Measurements from ENCODE around the gene TARDBP. TPM values are rescaled to one million over a fixed set of nuclear protein-coding genes. Genes with fewer than 3 reads are reported as not detected.
A peak's percentile ranks its signal among the peaks of the same experiment; 100 is the strongest.

Gene TARDBP
- total and polyA plus RNA-seq, 9 donors = 106 to 175 (median 143) TPM

- H3K9me3 ChIP-seq = no peaks in the 10 kb centered on the region
- H3K27me3 ChIP-seq = no peaks in the 10 kb centered on the region
- no peak overlapping the region for H3K27ac ChIP-seq
- no peak overlapping the region for H3K4me3 ChIP-seq
- WGBS, 3 donors = 11 to 19% (median 15%) methylated on average over 29 of the region's 29 CpGs
- H3K36me3 ChIP-seq = no peaks in the 10 kb centered on the region
- no peaks in the 10 kb centered on the region for H3K4me1 ChIP-seq (ENCODE audit: insufficient read depth)
- TF ChIP-seq EP300 (IDR thresholded peaks at IDR 0.05) (no peak), POLR2A (IDR thresholded peaks at IDR 0.05) (no peak)
- TF ChIP-seq, protein P1, sequence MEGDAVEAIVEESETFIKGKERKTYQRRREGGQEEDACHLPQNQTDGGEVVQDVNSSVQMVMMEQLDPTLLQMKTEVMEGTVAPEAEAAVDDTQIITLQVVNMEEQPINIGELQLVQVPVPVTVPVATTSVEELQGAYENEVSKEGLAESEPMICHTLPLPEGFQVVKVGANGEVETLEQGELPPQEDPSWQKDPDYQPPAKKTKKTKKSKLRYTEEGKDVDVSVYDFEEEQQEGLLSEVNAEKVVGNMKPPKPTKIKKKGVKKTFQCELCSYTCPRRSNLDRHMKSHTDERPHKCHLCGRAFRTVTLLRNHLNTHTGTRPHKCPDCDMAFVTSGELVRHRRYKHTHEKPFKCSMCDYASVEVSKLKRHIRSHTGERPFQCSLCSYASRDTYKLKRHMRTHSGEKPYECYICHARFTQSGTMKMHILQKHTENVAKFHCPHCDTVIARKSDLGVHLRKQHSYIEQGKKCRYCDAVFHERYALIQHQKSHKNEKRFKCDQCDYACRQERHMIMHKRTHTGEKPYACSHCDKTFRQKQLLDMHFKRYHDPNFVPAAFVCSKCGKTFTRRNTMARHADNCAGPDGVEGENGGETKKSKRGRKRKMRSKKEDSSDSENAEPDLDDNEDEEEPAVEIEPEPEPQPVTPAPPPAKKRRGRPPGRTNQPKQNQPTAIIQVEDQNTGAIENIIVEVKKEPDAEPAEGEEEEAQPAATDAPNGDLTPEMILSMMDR (IDR thresholded peaks at IDR 0.05) = no peak
- intact Hi-C loops (cut with DNase I) = no loop called here
- peak in 1 of 5 donors; percentile 47 for DNase-seq
Observed at GRCh38 chr1:11052839-11053757, 40.6 kb downstream of the TARDBP start.

DNA sequence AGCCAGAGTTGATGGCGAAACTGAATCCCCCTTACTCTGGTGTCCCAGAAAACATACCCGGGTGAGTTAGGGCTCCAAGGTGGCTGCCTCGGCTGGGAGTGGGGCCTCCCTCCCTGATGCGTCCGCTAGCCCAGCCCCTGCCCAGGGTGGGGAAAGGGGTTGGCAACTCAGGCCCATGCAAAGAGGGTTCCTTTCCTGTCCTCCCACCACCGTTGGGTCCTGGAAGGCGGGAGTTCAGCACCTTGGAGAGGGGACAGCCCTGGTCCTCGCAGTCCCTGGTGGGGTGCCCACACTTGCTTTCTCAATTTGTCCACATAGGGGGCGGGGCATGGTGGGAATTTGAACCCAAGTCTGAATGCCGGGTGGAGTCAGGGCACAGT lies 41.3 kb downstream of the TARDBP start:
- Histone ChIP-seq H3K4me3 (no peak overlapping the region), H3K36me3 (no peaks in the 10 kb centered on the region), H3K27me3 (no peaks in the 10 kb centered on the region), H3K27ac (no peak overlapping the region), H3K9me3 (no peaks in the 10 kb centered on the region), H3K4me1 (ENCODE audit: insufficient read depth) (peaks cover 2% of the 10 kb centered on the region)
- TF ChIP-seq EP300 (IDR thresholded peaks at IDR 0.05) = no peak
- TF ChIP-seq, protein P1 (IDR thresholded peaks at IDR 0.05) = no peak
- no peak for TF ChIP-seq POLR2A (IDR thresholded peaks at IDR 0.05)
- DNase-seq = peak in 3 of 5 donors; percentile 45 to 61 (median 55)
- intact Hi-C loops (cut with DNase I) = no loop called here
- 52 to 55% (median 54%) methylated on average over 10 of the region's 10 CpGs for WGBS, 3 donors

DNA sequence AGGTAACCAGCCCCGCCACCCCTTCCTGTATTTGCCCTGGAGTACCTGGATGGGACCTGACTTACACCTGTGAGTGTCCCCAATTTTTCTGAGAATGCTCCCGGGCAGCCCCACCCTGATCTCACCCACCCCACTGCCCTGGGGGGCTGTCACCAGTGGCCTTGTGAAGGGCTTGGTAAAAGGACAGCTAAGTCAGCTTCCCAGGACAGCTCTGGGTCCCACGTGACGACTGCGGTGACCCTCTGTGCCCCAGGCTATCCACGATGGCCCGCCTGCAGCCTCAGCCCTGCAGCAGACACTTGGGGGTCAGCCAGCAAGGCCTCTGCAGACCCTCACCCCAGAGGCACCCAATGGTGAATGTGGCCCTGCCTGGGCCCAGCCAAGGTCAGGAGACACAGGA lies 41.7 kb downstream of the TARDBP start:
- intact Hi-C loops (cut with DNase I) = no loop called here
- 74 to 93% (median 83%) methylated on average over 7 of the region's 7 CpGs for WGBS, 3 donors
- Histone ChIP-seq H3K4me1 (ENCODE audit: insufficient read depth) (peaks cover 6% of the 10 kb centered on the region), H3K9me3 (no peaks in the 10 kb centered on the region), H3K36me3 (no peaks in the 10 kb centered on the region), H3K4me3 (no peak overlapping the region), H3K27me3 (no peaks in the 10 kb centered on the region), H3K27ac (no peak overlapping the region)
- TF ChIP-seq POLR2A (IDR thresholded peaks at IDR 0.05) (no peak), EP300 (IDR thresholded peaks at IDR 0.05) (no peak)
- TF ChIP-seq, protein P1 (IDR thresholded peaks at IDR 0.05) = no peak
- DNase-seq = no peak

- no peak overlapping the region for H3K27ac ChIP-seq
- TF ChIP-seq, protein P1 (IDR thresholded peaks at IDR 0.05) = no peak
- TF ChIP-seq POLR2A (IDR thresholded peaks at IDR 0.05) = no peak
- TF ChIP-seq EP300 (IDR thresholded peaks at IDR 0.05) = no peak
- no peaks in the 10 kb centered on the region for H3K27me3 ChIP-seq
- 81 to 88% (median 87%) methylated on average over 22 of the region's 22 CpGs for WGBS, 3 donors
- peaks cover 9% of the 10 kb centered on the region for H3K4me1 ChIP-seq (ENCODE audit: insufficient read depth)
- H3K36me3 ChIP-seq = no peaks in the 10 kb centered on the region
- DNase-seq = no peak
- H3K9me3 ChIP-seq = no peaks in the 10 kb centered on the region
- intact Hi-C loops (cut with DNase I) = no loop called here
- no peak overlapping the region for H3K4me3 ChIP-seq
Observed at GRCh38 chr1:11054666-11055065, 42.2 kb downstream of the TARDBP start.
